Colonic mucosa (tissue), 4 donors: ENCODE data around the gene OBI1. TPM values are rescaled to one million over a fixed set of nuclear protein-coding genes. Genes with fewer than 3 reads are reported as not detected.

Experiments used
- DNase-seq: peaks from one replicate; pipeline ENCODE4 v3.0.0-alpha.2; 2020
- H3K27ac ChIP-seq: fragments of 200-600 bp; one replicate; pipeline ENCODE4 v1.8.0; 2021
- H3K27me3 ChIP-seq: fragments of 200-600 bp; one replicate; pipeline ENCODE4 v1.8.0; 2021
- H3K36me3 ChIP-seq: fragments of 200-600 bp; one replicate; pipeline ENCODE4 v1.8.0; 2021
- H3K4me1 ChIP-seq: fragments of 200-600 bp; one replicate; pipeline ENCODE4 v1.8.0; 2021; ENCODE audit warnings: mild to moderate bottlenecking
- H3K4me3 ChIP-seq: fragments of 200-600 bp; one replicate; pipeline ENCODE4 v1.8.0; 2021
- H3K9ac ChIP-seq, 2 donors: one replicate each; pipeline ENCODE4 v1.7.0; 2013; ENCODE audit warnings: control low read depth in 2 of 2, low read depth in 2 of 2, low read length in 2 of 2
- H3K9me3 ChIP-seq: fragments of 200-600 bp; one replicate; pipeline ENCODE4 v1.8.0; 2021
- intact Hi-C: fragments of 100-400 bp; cut with DNase I; formaldehyde crosslinking; loops from one replicate; pipeline ENCODE4 v1.14.1; 2022
- total RNA-seq, 2 donors: library from RNA; stranded (reverse); fragmentation: NEBNext Ultra II Directional in 1 of 2; extraction: Animal tissue kit (Norgen Biotek cat#: 25700) in 1 of 2; gene quantifications; one replicate each; pipeline ENCODE4 v1.2.1, GENCODE V29; 2021
- TF ChIP-seq, protein P1 (sequence below): fragments of 200-600 bp; IDR thresholded peaks from one replicate; pipeline ENCODE4 v1.8.0; 2022; ENCODE audit warnings: antibody characterized with exemption, mild to moderate bottlenecking
- donor health status: healthy.
- donor health status: DM: no; HTN: no; CAD: no.
- donor health status: DM: no; HTN: no; CAD: no.

Gene OBI1
- total RNA-seq, 2 donors from 2014 or later, result 6.8 to 8.0 TPM

DNA sequence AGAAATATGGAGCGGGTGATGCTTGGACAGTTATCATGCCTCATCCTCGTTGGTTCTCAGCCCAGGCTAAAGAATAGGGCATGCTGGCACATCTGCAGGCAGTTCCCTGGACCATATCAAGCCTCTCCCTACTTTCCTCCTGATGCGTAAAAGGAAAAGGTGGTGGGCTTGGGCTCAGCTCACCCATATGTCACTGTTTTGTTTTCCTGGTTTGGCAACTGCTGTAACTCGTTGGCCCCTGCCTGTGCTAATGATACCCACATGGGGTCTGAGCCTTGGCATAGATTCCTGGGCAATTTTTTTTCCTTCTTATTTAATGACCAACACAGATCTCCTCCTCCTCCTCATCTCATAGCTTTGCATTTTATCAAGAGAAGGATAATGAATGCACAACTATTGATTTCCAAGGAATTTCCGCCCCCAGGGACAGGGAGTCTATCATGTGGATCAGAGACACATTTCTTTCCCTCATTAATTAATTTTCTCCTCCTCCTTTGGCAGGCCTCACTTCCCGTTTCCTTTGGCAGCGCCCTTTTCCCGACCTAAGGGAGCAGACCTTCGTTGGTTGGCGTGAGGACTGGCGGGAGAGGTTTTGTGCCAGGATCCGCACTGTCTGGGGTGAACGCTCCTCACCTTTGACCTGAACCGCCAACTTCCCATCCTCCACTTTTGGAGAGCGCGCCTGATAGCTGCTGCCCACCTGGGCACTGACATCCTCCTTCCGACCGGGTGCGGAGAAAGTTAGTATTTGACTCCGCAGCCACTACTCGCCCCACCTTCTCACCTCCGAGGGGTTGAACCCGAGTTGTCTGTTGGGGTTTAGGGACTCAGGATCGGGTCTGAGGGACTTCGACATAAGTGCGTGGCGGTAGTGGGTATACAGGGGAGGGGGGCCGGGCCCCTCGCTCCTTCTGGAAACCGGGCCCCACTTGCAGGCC, 52.2 kb downstream of the OBI1 start:
- intact Hi-C loops, result loop anchor here (5.0 kb wide), 1 partner anchor 51 kb away; the partner anchor contains the start of gene OBI1

DNA sequence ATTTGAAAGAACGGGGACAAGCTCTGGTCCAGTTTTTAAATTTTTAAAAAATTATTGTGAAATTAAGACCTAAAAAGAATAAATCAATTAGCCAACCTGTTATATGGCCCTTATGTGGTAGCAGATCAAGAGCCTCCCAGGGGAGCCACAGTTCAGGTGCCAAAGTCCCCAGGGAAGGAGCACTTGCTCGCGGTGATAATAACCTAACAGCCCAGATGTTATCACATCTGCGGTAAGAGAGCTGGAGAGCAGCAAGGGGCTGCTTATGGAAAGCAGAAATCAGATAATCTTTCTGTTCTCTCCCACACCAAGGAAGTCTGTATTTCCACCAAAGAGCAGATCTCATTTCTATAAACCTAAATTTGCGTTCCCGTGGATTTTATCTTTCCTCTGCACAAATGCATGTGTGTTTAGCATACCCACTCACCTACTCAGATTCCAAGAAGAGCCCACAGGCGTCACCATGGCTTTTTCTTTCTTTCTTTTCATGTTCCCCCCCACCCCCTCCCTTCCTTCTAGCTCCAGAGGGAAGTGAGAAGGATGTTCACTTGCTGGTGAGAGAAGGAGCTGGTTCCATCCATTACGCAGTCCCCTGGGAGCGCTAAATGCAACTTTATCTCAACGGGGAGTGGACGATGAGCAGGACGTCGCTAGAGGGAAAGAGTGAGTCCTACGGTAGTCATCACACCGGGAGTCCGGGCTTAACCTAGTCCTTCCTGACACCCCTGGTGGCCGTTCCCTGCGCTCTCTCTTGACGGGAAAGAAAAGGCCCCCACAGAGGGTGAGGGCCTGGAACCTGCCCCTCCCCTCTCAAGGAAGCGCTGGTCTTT, 54.0 kb downstream of the OBI1 start:
- Histone ChIP-seq H3K9ac (no peak overlapping the region), H3K27ac (no peak overlapping the region), H3K9me3 (no peaks in the 10 kb centered on the region), H3K4me1 (peaks cover 17% of the 10 kb centered on the region), H3K27me3 (peaks cover 91% of the 10 kb centered on the region), H3K36me3 (no peaks in the 10 kb centered on the region), H3K4me3 (no peak overlapping the region)
- TF ChIP-seq, protein P1, sequence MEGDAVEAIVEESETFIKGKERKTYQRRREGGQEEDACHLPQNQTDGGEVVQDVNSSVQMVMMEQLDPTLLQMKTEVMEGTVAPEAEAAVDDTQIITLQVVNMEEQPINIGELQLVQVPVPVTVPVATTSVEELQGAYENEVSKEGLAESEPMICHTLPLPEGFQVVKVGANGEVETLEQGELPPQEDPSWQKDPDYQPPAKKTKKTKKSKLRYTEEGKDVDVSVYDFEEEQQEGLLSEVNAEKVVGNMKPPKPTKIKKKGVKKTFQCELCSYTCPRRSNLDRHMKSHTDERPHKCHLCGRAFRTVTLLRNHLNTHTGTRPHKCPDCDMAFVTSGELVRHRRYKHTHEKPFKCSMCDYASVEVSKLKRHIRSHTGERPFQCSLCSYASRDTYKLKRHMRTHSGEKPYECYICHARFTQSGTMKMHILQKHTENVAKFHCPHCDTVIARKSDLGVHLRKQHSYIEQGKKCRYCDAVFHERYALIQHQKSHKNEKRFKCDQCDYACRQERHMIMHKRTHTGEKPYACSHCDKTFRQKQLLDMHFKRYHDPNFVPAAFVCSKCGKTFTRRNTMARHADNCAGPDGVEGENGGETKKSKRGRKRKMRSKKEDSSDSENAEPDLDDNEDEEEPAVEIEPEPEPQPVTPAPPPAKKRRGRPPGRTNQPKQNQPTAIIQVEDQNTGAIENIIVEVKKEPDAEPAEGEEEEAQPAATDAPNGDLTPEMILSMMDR, result no peak
- no peak for DNase-seq
- intact Hi-C loops, result loop anchor here (5.0 kb wide), 1 partner anchor 52 kb away; the partner anchor contains the start of gene OBI1

More for the DNA sequence above, 52.2 kb downstream of the OBI1 start:
- Histone ChIP-seq H3K27me3 (peaks cover 81% of the 10 kb centered on the region), H3K9me3 (no peaks in the 10 kb centered on the region), H3K9ac (no peak overlapping the region), H3K4me1 (peaks cover 14% of the 10 kb centered on the region), H3K4me3 (no peak overlapping the region), H3K27ac (no peak overlapping the region), H3K36me3 (no peaks in the 10 kb centered on the region)
- no peak for DNase-seq
- TF ChIP-seq, protein P1, result no peak

DNA sequence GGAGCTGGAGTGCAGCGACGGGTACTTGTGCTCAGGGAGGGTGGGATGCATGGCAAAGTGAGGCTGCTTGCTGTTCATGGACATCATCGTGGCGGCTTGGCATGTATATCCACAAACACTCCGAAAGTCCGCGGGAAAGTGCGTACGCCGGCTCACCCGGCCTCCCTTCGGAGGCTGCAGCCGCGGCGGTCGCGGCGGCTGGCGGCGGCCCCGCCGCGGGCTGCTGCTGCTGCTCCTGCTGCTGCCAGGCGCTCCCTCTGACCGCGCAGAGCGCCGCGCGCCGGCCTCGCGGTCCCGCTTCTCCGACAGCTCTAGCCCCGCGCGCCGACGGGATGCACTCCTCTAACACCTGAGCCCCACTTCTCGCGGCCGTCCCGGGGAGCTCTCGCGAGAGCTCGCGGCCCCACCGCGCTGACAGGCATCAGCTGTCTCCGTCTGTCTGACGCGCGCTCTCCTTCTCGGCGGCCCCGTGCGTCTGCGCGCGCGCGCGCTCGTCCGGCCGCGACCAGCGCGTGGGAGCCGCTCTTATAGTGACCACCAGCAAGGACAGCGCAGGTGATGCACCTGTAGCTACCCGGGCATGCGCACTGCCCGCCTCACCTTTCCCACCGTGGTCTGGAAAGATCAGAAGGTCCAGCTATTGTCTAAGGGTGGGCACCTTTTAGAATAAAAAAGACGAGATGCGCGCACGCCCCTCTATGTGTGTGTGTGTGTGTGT, 55.6 kb downstream of the OBI1 start, which contains the start of gene POU4F1:
Gene POU4F1, minus strand, starts transcription at position 313 of the 718 bp plus-strand sequence. Its CDS starts 226 bp downstream, at position 87.
- H3K4me3 ChIP-seq, result peak within 1 kb of the TSS; percentile 32
- intact Hi-C loops, result no loop called here
- peaks cover 11% of the 10 kb centered on the region for H3K4me1 ChIP-seq
- H3K27ac ChIP-seq, result no peak within 1 kb of the TSS
- TF ChIP-seq, protein P1, result no peak
- DNase-seq, result peak; percentile 62
- H3K9me3 ChIP-seq, result no peaks in the 10 kb centered on the region
- H3K36me3 ChIP-seq, result no peaks in the 10 kb centered on the region
- H3K27me3 ChIP-seq, result peaks cover 91% of the 10 kb centered on the region
- peak within 1 kb of the TSS in 1 of 2 donors; percentile 27 for H3K9ac ChIP-seq

DNA sequence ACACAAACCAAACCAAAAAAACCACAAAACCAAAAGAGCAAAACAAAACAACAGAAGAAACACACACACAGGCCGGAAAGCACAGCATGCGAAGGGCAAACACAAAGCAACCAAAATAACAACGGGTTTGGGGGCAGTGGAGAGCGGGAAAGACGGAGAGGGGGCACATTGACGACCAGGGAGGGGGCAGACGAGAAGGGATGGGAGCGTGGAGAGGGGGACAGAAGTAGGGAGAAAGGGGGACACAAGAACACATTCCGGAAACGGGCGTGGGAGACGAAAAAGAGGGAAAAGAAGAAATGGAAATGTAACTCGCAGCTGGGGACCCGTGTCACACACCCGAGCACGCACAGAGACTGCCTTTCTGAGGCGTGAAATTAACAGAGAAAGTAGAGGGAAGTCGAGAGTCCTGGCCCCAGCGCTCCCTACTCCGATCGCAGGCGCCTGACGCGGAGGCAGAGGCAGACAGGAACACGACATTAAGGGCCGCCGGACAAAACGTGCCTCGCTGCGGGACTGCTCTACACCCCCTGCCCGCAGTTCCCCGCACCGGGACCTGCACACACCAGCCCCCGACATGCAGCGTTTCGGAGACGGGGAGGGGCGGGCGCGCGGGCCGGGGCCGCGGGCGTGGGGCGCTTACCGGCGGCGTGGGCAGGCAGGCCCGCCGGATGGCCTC, 56.3 kb downstream of the OBI1 start:
- TF ChIP-seq, protein P1, result no peak
- Histone ChIP-seq H3K27ac (no peak overlapping the region), H3K9me3 (no peaks in the 10 kb centered on the region), H3K27me3 (peaks cover 91% of the 10 kb centered on the region), H3K4me1 (peaks cover 11% of the 10 kb centered on the region), H3K9ac (peak overlapping the region in 1 of 2 donors; percentile 27), H3K36me3 (no peaks in the 10 kb centered on the region), H3K4me3 (peak overlapping the region; percentile 32)
- DNase-seq, result no peak
- intact Hi-C loops, result no loop called here
